ENCODE data around the gene HPD.

DNA sequence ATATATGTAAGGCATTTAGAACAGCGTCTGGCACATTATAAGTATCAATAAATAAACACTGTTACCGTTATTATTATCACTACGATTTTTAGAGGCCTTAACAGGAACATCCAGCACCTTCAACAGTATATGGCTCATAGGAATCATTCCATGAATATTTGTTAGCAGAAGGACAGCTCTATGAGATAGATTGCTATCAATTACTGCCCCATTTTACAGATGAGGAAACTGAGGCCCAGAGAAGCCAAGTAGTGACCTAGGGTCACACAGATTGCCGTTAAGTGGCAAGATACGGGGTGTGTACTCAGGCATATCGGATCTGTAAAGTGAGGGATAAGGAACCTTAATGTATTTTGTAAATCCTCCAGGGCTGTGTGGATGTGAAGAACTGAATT is 29.4 kb upstream of the HPD start:
- TF ChIP-seq, protein P1, sequence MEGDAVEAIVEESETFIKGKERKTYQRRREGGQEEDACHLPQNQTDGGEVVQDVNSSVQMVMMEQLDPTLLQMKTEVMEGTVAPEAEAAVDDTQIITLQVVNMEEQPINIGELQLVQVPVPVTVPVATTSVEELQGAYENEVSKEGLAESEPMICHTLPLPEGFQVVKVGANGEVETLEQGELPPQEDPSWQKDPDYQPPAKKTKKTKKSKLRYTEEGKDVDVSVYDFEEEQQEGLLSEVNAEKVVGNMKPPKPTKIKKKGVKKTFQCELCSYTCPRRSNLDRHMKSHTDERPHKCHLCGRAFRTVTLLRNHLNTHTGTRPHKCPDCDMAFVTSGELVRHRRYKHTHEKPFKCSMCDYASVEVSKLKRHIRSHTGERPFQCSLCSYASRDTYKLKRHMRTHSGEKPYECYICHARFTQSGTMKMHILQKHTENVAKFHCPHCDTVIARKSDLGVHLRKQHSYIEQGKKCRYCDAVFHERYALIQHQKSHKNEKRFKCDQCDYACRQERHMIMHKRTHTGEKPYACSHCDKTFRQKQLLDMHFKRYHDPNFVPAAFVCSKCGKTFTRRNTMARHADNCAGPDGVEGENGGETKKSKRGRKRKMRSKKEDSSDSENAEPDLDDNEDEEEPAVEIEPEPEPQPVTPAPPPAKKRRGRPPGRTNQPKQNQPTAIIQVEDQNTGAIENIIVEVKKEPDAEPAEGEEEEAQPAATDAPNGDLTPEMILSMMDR (IDR thresholded peaks at IDR 0.05): no peak
- TF ChIP-seq USF2 (IDR thresholded peaks at IDR 0.05; ENCODE audit: borderline replicate concordance, low read depth, low read length) (no peak), NRF1 (IDR thresholded peaks at IDR 0.05; ENCODE audit: low read depth, low read length) (no peak)
- TF ChIP-seq, protein P2, sequence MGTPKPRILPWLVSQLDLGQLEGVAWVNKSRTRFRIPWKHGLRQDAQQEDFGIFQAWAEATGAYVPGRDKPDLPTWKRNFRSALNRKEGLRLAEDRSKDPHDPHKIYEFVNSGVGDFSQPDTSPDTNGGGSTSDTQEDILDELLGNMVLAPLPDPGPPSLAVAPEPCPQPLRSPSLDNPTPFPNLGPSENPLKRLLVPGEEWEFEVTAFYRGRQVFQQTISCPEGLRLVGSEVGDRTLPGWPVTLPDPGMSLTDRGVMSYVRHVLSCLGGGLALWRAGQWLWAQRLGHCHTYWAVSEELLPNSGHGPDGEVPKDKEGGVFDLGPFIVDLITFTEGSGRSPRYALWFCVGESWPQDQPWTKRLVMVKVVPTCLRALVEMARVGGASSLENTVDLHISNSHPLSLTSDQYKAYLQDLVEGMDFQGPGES (IDR thresholded peaks at IDR 0.05; ENCODE audit: low read depth, low read length): no peak
- TF ChIP-seq, protein P3, sequence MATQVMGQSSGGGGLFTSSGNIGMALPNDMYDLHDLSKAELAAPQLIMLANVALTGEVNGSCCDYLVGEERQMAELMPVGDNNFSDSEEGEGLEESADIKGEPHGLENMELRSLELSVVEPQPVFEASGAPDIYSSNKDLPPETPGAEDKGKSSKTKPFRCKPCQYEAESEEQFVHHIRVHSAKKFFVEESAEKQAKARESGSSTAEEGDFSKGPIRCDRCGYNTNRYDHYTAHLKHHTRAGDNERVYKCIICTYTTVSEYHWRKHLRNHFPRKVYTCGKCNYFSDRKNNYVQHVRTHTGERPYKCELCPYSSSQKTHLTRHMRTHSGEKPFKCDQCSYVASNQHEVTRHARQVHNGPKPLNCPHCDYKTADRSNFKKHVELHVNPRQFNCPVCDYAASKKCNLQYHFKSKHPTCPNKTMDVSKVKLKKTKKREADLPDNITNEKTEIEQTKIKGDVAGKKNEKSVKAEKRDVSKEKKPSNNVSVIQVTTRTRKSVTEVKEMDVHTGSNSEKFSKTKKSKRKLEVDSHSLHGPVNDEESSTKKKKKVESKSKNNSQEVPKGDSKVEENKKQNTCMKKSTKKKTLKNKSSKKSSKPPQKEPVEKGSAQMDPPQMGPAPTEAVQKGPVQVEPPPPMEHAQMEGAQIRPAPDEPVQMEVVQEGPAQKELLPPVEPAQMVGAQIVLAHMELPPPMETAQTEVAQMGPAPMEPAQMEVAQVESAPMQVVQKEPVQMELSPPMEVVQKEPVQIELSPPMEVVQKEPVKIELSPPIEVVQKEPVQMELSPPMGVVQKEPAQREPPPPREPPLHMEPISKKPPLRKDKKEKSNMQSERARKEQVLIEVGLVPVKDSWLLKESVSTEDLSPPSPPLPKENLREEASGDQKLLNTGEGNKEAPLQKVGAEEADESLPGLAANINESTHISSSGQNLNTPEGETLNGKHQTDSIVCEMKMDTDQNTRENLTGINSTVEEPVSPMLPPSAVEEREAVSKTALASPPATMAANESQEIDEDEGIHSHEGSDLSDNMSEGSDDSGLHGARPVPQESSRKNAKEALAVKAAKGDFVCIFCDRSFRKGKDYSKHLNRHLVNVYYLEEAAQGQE (IDR thresholded peaks at IDR 0.05; ENCODE audit: low read depth, low read length): no peak
